ENCODE data around the gene NAP1L4.

Gene NAP1L4

DNA sequence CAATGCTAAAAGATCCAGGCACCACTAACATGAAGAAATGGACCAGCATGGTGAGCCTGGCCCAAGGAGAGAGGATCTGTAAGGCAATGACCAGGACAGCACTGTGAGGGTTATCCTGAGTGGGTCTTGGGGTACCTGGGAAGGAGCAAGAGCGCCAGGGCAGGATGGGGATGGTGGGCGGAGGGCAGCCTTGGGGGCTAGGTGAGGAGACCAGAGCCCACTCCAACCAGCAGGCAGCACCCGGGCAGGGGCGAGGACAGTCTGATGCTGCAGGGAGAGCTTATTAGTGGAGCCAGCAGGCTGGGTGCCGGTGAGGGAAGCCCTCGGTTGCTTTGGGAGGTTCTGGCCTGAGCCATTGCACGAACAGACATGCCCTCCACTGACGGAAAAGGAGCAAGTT lies 10.7 kb upstream of the NAP1L4 start:
- H3K4me2 ChIP-seq (ENCODE audit: low read length): no peak overlapping the region
- TF ChIP-seq, protein P1, sequence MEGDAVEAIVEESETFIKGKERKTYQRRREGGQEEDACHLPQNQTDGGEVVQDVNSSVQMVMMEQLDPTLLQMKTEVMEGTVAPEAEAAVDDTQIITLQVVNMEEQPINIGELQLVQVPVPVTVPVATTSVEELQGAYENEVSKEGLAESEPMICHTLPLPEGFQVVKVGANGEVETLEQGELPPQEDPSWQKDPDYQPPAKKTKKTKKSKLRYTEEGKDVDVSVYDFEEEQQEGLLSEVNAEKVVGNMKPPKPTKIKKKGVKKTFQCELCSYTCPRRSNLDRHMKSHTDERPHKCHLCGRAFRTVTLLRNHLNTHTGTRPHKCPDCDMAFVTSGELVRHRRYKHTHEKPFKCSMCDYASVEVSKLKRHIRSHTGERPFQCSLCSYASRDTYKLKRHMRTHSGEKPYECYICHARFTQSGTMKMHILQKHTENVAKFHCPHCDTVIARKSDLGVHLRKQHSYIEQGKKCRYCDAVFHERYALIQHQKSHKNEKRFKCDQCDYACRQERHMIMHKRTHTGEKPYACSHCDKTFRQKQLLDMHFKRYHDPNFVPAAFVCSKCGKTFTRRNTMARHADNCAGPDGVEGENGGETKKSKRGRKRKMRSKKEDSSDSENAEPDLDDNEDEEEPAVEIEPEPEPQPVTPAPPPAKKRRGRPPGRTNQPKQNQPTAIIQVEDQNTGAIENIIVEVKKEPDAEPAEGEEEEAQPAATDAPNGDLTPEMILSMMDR (IDR thresholded peaks at IDR 0.05; ENCODE audit: low read depth, low read length): no peak
- no peak for TF ChIP-seq EZH2phosphoT487 (IDR thresholded peaks at IDR 0.05; ENCODE audit: low read depth)
- H3K79me2 ChIP-seq (ENCODE audit: low read length): no peaks in the 10 kb centered on the region
- H3K36me3 ChIP-seq (replicated peaks; ENCODE audit: low read depth, low read length): peaks cover 32% of the 10 kb centered on the region
- H3K27me3 ChIP-seq (ENCODE audit: low read depth, low read length): no peaks in the 10 kb centered on the region
- H4K20me1 ChIP-seq (ENCODE audit: insufficient read depth, low read length): no peaks in the 10 kb centered on the region
- H3K4me1 ChIP-seq (ENCODE audit: low read length): no peaks in the 10 kb centered on the region
- H2AFZ ChIP-seq (ENCODE audit: low read depth, low read length): no peak overlapping the region
- H3K9me3 ChIP-seq (ENCODE audit: insufficient read depth, low read length): no peaks in the 10 kb centered on the region
- no peak overlapping the region for H3K9ac ChIP-seq (ENCODE audit: low read length)
- no peak overlapping the region for H3K4me3 ChIP-seq (ENCODE audit: low read length)
- H3K27ac ChIP-seq (ENCODE audit: low read length): no peak overlapping the region

DNA sequence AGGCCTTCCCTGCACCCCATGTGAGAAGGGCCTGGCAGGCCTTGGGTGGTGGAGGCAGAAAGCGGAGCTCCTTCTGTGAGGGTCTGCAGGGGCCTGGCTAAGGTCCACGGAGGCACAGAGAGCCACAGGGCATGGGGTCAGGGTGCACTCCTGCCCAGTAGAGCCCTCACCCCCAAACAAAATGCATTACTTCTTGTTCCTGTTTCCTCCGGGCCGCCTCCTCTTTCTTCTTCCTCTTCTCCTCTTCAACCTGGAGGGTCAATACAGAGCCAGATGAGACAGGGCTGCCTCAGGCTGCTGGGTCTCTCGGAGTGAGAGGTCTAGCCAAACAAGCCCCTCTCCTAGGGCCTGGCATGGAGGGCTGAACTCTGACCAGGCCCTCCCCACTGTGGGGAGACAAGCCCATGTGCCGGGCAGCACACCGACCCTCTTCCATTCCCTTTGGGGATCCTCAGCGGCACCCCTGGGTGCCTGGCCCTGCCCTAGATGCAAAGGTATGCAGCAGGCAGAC lies 10.3 kb upstream of the NAP1L4 start:
- Histone ChIP-seq H3K27ac (ENCODE audit: low read length) (no peak overlapping the region), H3K4me2 (ENCODE audit: low read length) (no peak overlapping the region), H3K4me3 (ENCODE audit: low read length) (no peak overlapping the region), H2AFZ (ENCODE audit: low read depth, low read length) (no peak overlapping the region), H3K4me1 (ENCODE audit: low read length) (no peaks in the 10 kb centered on the region), H3K9me3 (ENCODE audit: insufficient read depth, low read length) (no peaks in the 10 kb centered on the region), H3K36me3 (replicated peaks; ENCODE audit: low read depth, low read length) (peaks cover 32% of the 10 kb centered on the region), H3K9ac (ENCODE audit: low read length) (no peak overlapping the region), H3K79me2 (ENCODE audit: low read length) (no peaks in the 10 kb centered on the region), H4K20me1 (ENCODE audit: insufficient read depth, low read length) (no peaks in the 10 kb centered on the region), H3K27me3 (ENCODE audit: low read depth, low read length) (no peaks in the 10 kb centered on the region)
- TF ChIP-seq, protein P1 (IDR thresholded peaks at IDR 0.05; ENCODE audit: low read depth, low read length): no peak
- TF ChIP-seq EZH2phosphoT487 (IDR thresholded peaks at IDR 0.05; ENCODE audit: low read depth): no peak

- H2AFZ ChIP-seq (ENCODE audit: low read depth, low read length): no peak overlapping the region
- TF ChIP-seq, protein P1 (IDR thresholded peaks at IDR 0.05; ENCODE audit: low read depth, low read length): no peak
- no peak for TF ChIP-seq EZH2phosphoT487 (IDR thresholded peaks at IDR 0.05; ENCODE audit: low read depth)
- no peak overlapping the region for H3K4me2 ChIP-seq (ENCODE audit: low read length)
- H4K20me1 ChIP-seq (ENCODE audit: insufficient read depth, low read length): no peaks in the 10 kb centered on the region
- no peak overlapping the region for H3K4me3 ChIP-seq (ENCODE audit: low read length)
- no peaks in the 10 kb centered on the region for H3K79me2 ChIP-seq (ENCODE audit: low read length)
- no peaks in the 10 kb centered on the region for H3K4me1 ChIP-seq (ENCODE audit: low read length)
- no peaks in the 10 kb centered on the region for H3K9me3 ChIP-seq (ENCODE audit: insufficient read depth, low read length)
- H3K27ac ChIP-seq (ENCODE audit: low read length): no peak overlapping the region
- peaks cover 32% of the 10 kb centered on the region for H3K36me3 ChIP-seq (replicated peaks; ENCODE audit: low read depth, low read length)
- no peaks in the 10 kb centered on the region for H3K27me3 ChIP-seq (ENCODE audit: low read depth, low read length)
- H3K9ac ChIP-seq (ENCODE audit: low read length): no peak overlapping the region
Observed at GRCh38 chr11:3001496-3001895, 9.4 kb upstream of the NAP1L4 start.

DNA sequence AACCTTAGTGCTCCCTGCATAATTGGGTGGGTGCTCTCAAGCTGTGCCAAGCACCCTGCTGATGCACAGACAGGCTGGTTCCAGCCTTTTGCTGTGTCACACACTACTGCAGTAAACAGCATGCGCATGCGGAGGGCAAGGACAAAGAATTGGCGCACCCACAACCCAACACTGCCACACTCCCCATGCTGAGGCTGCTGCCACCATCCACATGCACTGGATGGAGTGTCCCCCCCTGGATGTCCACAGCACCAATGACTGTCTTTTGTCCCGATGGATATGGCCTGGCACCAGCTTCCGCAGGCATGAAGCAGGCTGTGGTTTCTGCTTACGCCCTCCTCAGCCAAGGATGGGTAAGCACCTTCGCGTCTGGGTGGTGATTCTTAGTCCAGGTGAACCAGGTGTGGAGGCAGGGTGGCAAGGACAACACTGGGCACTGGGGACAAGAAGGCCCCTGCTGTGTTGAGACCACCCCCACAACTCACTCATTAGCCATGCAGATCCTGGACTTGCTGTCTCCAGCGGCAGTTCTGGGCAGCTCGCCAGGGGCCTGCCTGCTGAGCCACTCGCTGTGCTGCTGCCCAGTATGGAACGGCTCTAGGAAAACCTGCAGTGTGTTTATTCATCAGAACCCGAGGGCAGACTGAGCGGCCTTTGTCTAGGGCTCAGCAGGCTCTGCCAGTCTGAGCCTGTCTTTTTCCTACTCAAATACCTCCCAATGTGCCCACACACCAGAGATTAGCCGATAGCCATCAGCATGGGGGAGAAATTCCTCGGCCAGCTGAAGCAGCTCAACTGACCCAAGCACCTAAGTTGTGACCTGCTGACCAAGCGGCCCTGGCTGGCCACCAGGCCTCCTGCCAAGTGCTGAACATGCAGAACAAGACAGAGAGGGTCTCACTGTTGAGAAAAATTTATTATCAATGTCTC lies 8.2 kb upstream of the NAP1L4 start:
- Histone ChIP-seq H2AFZ (ENCODE audit: low read depth, low read length) (no peak overlapping the region), H4K20me1 (ENCODE audit: insufficient read depth, low read length) (no peaks in the 10 kb centered on the region), H3K4me2 (ENCODE audit: low read length) (no peak overlapping the region), H3K27me3 (ENCODE audit: low read depth, low read length) (no peaks in the 10 kb centered on the region), H3K9ac (ENCODE audit: low read length) (no peak overlapping the region), H3K79me2 (ENCODE audit: low read length) (no peaks in the 10 kb centered on the region), H3K9me3 (ENCODE audit: insufficient read depth, low read length) (no peaks in the 10 kb centered on the region), H3K27ac (ENCODE audit: low read length) (no peak overlapping the region), H3K36me3 (replicated peaks; ENCODE audit: low read depth, low read length) (peaks cover 31% of the 10 kb centered on the region), H3K4me3 (ENCODE audit: low read length) (no peak overlapping the region), H3K4me1 (ENCODE audit: low read length) (no peaks in the 10 kb centered on the region)
- no peak for TF ChIP-seq EZH2phosphoT487 (IDR thresholded peaks at IDR 0.05; ENCODE audit: low read depth)
- TF ChIP-seq, protein P1 (IDR thresholded peaks at IDR 0.05; ENCODE audit: low read depth, low read length): no peak

Measured in OCI-LY3 (cell line).